OCI-LY7 (cell line): Measurements from ENCODE around the gene GLO1.

Source experiments
- CTCF ChIP-seq: fragments of 200-600 bp; sonication (generic); conservative IDR thresholded peaks from 2 replicates; pipeline ENCODE4 v1.5.1; 2014; ENCODE audit warnings: mild to moderate bottlenecking, antibody characterized with exemption, low read length, moderate library complexity, mixed read lengths
- EZH2phosphoT487 ChIP-seq: fragments of 200-600 bp; sonication (generic); IDR thresholded peaks from 2 replicates; pipeline ENCODE4 v1.6.1; 2018; ENCODE audit warnings: low read depth, borderline replicate concordance, mild to moderate bottlenecking, mixed run types, antibody characterized with exemption, low read length, moderate library complexity, mixed read lengths

- TF ChIP-seq CTCF, result no peak
- no peak for TF ChIP-seq EZH2phosphoT487
Observed at GRCh38 chr6:38651121-38651784, 51.7 kb downstream of the GLO1 start.
